Suprapubic skin (tissue), 3 donors: ENCODE measurements around the gene PRR3.

Source experiments
- CTCF ChIP-seq, 2 donors: fragments of 200-600 bp in 1 of 2; fragments of 450-650 bp in 1 of 2; sonication (generic) in 1 of 2; IDR thresholded peaks; one replicate each; pipeline ENCODE4 v1.5.1; 2016 to 2019; ENCODE audit warnings: antibody characterized with exemption in 2 of 2, mild to moderate bottlenecking in 1 of 2, moderate library complexity in 1 of 2
- EP300 ChIP-seq: sonication (generic); formaldehyde crosslinking; IDR thresholded peaks from one replicate; pipeline ENCODE4 v1.6.1; 2017; ENCODE audit warnings: antibody characterized with exemption
- POLR2A ChIP-seq, 2 donors: fragments of 450-650 bp; IDR thresholded peaks; one replicate each; pipeline ENCODE4 v1.6.1; 2017; ENCODE audit warnings: antibody characterized with exemption in 2 of 2, mild to moderate bottlenecking in 2 of 2, moderate library complexity in 2 of 2

GRCh38 chr6:30543821-30544220 lies 13.3 kb upstream of the PRR3 start:
- TF ChIP-seq EP300 = no peak
- TF ChIP-seq POLR2A (IDR thresholded peaks at IDR 0.05) = no peak
- no peak for TF ChIP-seq CTCF (IDR thresholded peaks at IDR 0.05)
